DMS53 treated with DMSO at 0.1 percent for 48 hours (cell line): ENCODE measurements around the gene ZNF724.
A peak's percentile ranks its signal among the peaks of the same experiment; 100 is the strongest.
"Not testable (repeated sequence)": the region's sequence is repeated elsewhere in the genome, so short reads cannot be mapped to it uniquely, and the experiment has no call there.

Source experiments
- DNase-seq: peaks from one replicate; lab custom pipeline; 2025; ENCODE audit not compliant: unreplicated experiment; lab: John Stamatoyannopoulos, UW

ZNF724 gene

DNA sequence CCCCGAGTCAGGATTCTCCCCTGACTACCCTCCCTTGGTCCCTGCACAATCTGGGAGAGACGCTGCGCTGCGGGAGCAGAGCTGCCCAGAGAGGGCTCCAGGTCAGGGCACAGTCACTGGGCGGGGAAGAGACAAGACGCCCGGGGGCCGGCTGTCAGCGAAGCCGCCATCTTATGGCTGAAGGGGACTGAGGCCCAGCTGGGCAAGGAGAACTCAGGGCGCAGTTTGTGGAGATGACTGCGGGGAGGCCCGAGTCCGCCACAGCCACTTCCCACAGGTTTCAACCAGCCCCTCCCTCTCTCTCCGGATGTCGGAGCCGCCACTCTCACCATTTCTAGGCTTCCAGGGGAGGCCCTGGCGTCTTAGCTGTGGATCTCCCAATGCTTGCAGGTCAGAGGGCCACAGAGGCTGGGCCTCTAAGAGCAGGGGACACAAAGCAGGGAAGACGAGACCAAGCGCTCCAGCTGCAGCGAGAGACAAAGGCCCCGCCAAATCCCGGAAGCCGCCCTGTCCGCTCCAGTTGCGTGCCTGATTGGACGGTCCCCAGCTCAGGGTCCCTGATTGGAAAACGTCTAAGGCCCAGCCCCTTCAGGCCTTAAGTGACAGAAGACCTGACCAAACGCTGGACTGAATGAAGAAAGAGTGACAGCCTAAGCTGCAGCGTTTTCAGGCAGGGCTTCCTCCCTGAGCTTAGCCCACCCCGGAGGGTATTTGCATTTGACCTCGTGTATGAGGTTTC, at the start of gene ZNF724:
ZNF724 (minus strand) TSS at position 484 of the 739 bp plus-strand sequence; CDS start at position 332, 152 bp downstream.
- peak; percentile 84 for DNase-seq

DNA sequence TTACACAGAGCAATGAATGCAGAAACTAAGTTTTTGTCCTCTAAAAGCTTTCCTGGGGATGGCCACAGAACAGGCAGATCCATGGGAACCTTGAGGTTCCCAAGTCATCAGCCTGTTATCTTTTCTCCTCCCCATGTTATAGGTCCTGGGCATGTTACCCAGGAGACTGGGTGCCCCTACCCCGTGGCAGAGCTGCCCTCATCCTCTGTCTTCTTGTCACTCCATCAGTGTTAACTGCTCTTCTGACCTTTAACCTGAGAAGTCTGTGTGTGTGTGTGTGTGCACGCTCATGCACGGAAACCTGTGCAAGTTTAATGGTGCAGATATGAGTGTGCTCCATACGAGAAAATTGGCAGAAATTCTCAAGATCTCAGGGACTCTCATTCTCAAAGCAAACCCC, 43.9 kb upstream of the ZNF724 start:
- DNase-seq, result no peak

DNA sequence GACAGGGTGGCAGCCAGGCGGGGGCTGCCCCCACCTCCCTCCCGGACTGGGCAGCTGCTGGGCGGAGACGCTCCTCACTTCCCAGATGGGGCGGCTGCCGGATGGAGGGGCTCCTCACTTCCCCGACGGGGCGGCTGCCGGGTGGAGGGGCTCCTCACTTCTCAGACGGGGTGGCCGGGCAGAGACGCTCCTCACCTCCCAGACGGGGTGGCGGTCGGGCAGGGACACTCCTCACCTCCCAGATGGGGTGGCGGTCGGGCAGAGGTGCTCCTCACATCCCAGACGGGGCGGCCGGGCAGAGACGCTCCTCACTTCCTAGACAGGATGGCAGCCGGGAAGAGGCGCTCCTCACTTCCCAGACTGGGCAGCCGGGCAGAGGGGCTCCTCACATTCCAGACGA, 39.8 kb upstream of the ZNF724 start:
- not testable (repeated sequence) for DNase-seq

DNA sequence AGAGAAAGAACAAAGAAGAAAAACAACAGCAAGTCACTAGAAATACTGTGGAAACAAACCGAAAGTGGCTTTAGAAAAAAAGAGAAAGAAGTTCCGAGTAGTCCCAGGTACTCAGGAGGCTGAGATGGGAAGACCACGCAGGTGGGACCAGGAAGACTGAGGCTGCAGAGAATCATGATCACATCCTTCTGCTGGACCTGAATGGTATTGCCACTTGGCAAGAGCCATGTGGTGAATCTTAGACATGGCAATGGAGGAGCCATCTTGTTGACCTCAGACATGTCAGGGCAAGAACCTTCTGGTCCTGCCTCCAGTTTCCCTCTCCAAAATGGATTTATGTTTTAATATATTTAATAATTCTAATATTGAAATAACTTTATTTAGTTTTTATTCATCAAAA, 37.4 kb upstream of the ZNF724 start:
- no peak for DNase-seq

DNA sequence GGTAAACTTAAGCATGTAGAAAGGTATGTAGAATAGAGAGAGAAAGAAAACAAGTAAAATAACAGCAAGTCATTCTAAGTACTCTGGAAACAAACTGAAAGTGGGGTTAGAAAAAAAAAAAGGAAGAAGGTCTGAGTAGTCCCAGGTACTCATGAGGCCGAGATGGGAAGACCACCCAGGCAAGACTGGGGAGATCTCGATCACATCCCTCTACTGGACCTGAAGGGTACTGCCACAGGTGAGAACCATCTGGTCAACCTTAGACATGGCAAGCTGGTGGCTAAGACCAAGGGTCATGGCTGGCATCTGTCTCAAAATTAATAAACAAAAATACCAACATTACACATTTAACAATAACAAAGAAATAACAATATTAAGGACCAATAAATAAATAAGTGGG, 36.3 kb upstream of the ZNF724 start:
- DNase-seq, result no peak

DNA sequence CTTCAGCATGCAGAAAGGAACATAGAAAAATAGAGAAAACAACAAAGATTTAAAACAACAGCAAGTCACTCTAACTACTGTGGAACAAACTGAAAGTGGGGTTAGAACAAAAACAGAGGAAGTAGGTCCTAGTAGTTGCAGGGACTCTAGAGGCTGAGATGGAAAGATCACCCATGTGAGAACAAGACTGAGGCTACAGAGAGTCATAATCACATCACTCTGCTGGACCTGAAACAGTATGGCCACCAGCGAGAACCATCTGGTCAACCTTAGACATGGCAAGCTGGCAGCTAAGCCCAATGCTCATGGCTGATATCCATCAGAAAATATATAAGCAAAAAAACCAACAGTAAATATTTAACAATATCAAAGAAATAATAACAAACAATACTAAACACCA, 35.8 kb upstream of the ZNF724 start:
- DNase-seq, result no peak

DNA sequence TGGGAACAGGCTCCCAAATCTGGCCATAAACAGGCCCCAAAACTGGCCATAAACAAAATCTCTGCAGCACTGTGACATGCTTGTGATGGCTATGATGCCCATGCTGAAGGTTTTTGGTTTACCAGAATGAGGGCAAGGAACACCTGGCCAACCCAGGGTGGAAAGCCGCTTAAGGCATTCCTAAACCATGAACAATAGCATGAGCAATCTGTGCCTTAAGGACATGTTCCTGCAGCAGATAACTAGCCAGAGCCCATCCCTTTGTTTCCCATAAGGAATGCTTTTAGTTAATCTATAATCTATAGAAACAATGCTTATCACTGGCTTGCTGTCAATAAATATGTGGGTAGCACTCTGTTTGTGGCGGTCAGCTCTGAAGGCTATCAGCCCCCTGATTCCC, 35.1 kb upstream of the ZNF724 start:
- not testable (repeated sequence) for DNase-seq

DNA sequence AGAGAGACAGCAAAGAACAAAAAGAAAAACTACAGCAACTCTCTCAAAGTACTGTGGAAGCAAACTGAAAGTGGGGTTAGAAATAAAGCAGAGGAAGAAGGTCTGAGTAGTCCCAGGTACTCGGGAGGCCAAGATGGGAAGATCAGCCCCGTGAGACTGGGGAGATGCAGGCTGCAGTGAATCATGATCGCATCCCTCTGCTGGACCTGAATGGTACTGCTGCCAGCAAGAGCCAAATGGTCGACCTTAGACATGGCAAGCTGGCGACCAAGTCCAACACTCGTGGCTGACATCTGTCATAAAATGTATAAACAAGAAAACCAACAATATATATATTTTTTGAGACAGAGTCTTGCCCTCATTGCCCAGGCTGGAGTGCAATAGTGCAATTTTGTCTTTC, 33.7 kb upstream of the ZNF724 start:
- peak; percentile 36 for DNase-seq

DNA sequence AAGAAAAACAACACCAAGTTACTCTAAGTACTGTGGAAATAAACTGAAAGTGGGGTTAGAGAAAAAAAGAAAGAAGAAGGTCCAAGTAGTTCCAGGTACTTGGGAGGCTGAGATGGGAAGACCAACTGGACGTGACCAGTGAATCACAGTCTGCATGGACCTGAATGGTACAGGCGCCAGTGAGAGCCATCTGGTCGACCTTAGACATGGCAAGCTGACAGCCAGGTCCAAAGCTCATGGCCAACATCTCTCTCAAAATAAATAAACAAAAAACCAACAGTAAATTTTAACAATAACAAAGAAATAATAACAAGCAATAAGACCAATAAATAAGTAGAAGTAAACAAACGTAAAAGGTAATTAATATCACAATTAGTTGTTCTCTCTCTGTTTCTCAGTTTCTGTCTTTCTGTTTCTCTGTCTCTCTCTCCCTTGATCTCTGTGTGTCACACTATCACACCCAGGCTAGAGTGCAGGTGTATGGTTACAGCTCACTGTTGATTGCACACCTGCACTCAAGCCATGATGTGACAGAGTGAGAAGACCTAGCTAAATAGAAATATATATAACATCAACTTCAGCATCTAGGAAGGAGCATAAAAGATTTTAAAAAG, 31.6 kb upstream of the ZNF724 start:
- DNase-seq, result no peak

DNA sequence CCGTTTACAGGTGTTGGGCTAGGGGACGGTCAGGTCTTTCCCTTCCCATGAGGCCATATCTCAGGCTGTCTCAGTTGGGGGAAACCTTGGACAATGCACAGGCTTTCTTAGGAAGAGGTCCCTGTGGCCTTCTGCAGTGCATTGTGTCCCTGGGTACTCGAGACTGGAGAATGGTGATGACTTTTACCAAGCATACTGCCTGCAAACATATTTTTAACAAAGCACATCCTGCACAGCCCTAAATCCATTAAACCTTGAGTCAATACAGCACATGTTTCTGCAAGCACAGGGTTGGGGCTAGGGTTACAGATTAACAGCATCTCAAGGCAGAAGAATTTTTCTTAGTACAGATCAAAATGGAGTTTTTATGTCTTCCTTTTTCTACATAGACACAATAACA, 27.9 kb upstream of the ZNF724 start:
- DNase-seq, result peak; percentile 6

DNA sequence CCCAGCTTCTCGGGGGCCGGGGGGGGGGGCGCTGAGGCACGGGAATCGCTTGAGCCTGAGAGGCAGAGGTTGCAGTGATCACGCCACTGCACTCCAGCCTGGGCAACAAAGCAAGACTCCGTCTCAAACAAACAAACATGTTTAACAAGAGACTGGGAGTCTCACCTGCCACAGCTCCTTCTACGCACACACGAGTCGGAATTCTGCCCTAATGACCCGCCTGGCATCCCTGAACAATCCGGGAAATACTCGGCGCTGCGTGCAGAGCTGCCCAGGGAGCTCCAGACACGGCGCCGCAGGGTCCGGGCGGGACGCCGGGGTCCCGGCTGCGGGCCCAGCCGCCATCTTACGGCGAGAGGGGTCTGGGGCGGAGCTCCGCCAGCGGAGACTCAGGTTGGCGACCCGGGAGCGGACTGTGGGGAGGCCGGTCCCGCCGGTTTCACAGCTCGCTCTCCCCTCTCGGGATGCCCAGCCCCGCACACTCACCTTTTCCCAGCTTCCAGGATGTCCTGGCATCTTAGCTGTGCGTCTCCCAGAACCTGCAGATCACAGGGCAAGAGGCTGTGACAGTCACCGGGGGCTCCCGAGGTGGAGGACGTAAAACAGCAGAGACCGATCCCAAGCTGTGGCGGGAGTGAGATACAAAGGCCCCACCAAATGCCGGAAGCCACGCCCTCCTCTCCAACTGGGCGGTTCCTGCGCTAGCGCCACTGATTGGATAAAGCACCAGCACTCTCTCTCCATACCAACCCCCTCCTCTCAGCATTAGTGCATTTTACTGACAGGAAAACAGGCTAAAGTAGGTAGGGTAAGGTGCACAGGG, 23.6 kb upstream of the ZNF724 start:
- DNase-seq, result peak; percentile 75

DNA sequence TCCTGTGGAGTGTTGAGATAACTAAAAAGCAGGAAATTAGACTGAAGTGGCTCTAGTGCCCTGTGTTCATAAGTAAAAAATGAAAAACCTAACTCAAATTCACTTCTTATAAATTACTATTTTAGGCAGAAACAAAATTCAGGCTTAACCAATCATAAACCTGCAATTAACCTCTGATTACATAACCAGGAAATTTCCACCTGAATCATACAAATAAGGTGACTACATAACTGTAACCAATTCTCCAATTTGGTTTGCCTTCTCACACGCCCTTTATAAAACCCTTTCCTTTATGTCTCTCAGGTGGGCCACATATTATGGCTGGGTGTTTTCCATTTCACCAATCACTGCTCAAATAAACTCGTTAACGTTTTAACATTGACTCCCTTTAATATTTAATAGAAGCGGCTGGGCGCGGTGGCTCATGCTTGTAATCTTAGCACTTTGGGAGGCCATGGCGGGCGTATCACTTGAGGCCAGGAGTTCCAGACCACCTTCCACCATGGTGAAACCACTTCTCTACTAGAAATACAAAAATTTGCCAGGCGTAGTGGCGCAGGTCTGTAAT, 22.9 kb upstream of the ZNF724 start:
- DNase-seq, result no peak

DNA sequence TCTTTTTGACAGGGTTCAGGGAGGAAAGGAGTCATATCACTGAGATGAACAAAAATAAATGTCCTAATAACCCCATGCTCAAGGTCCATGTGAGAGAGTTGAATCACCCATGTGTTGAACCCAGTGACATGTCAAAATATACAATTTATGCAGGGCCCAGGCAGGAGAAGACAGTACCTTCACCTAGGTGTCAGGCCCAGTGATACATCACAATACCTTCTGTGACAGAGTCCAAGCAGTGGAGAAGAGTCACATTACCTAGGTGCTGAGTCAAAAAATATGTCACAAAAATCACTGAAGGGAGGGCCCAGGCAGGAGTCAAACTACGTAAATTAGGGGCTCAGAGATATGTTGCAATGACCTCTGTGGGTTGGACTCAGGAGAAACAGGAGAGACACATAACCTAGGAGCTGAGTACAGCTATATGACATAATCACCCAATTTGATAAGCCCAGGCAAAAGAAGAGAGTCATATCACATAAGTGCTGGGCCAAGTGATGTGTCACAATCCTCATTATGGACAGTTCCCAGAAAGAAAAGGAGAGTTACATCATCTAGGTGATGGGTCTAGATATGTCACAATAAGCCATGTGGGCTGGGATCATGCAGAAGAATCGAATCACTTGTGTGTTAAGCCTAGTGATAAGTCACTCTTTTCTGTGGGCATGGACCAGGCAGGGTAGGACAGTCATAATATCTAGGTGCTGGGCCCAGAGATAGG, 13.8 kb upstream of the ZNF724 start:
- DNase-seq, result no peak

DNA sequence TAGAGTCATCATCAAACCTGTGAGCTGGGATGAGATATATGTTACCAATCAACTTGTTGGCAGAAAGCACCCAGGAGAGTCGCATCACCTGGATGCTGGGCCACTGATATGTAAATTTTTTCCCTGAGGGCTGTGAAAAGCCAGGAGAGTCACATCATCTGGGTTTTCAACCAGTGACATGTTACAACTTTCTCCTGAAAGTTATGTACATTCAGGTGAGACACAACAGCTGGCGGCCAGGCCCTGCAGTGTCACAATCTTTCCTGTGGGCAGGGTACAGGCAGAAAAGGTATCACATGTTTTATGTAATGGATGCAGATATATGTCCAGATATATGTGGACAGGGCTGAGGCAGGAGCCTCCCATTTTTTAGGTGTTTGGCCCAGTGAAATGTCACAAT, 13.2 kb upstream of the ZNF724 start:
- no peak for DNase-seq

DNA sequence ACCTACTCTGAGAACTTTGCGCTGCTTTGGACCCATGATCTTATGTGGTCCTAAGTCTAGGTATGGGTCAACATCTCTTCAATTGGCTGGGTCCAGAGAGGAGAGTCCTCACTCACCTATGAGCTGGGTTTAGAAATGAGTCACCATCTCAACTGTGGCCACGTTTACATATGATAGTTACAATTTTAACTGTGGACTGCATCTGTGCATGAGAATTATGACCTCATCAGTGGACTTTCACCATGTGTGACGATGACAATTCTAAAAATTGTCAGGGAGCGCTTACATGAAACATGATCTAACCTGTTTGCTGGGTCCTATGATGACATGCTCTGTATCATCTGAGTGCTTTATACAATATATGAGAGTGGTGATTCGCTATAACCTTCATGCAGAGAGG, 12.7 kb upstream of the ZNF724 start:
- DNase-seq, result no peak

DNA sequence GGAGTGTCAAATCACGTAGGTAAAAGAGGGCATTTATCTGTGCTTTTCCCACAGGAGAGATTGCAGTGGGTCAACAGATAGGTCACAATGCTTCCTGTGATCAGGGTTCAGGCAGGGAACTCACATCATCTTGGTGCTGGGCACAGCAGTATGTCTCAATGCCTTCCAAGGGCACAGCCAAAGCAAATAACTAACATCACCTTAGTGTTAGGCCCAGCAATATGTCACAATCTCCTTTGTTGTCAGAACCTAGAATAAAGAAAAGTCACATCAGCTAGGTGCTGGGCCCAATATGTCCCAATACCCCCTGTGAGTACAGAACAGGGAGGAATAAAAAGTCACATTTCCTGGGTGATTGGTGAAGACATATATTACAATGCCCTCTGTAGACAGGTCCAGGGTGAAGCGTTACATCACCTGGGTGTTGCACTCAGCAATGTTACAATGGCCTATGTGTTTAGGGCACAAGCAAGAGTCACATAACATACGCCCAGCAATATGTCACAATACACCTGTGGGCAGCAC, 11.4 kb upstream of the ZNF724 start:
- no peak for DNase-seq

DNA sequence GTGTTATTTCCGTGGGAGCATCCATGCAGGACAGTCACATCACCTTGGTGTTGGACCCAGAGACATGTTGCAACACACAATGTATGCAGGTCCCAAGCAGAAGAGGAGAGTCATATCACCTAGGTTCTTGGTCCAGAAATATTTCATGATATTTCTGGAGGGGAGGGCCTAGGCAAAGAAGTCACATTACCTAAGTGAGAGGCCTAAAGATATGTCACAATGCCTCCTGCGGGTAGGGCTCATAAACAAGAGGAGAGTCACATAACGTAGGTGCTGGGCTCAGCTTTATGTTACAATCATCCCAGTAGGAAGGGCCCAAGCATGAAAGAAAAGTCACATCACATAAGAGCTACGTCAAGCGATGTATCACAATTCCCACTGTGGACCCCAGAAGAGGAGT, 10.8 kb upstream of the ZNF724 start:
- DNase-seq, result no peak

DNA sequence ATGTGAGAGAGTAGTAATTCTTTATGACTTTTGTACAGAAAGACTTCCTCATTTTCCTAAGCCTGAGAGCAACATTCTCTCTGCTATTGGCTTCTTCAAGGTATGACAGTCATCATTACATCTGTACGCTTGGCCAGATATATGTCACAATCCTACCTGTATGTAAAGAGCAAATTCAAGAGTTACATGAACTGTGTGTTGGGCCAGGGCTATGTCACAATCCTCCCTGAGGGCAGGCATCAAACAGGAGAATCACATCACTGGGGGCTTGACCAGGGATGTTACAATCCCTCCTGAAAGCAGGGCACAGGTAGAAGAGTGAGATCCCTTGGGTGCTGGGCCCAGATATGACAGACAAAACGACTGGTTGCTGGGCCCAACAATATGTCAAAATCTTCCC, 9.8 kb upstream of the ZNF724 start:
- no peak for DNase-seq

DNA sequence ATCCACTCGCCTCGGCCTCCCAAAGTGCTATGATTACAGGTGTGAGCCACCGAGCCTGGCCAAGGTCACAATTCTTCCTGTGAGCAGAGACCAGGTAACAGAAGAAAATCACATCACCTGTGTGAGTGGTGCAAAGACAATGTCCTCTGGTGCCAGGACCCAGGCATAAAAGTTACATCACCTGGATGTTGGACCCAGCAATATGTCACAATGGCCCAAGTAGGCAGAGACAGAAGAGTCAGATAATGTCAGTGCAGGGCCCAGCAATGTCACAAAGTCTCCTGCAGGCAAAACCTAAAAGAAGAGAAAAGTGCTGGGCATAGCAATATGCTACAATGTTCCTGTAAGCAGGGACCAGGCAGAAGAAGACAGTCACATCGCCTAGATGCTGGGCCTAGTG, 5.5 kb upstream of the ZNF724 start:
- no peak for DNase-seq

DNA sequence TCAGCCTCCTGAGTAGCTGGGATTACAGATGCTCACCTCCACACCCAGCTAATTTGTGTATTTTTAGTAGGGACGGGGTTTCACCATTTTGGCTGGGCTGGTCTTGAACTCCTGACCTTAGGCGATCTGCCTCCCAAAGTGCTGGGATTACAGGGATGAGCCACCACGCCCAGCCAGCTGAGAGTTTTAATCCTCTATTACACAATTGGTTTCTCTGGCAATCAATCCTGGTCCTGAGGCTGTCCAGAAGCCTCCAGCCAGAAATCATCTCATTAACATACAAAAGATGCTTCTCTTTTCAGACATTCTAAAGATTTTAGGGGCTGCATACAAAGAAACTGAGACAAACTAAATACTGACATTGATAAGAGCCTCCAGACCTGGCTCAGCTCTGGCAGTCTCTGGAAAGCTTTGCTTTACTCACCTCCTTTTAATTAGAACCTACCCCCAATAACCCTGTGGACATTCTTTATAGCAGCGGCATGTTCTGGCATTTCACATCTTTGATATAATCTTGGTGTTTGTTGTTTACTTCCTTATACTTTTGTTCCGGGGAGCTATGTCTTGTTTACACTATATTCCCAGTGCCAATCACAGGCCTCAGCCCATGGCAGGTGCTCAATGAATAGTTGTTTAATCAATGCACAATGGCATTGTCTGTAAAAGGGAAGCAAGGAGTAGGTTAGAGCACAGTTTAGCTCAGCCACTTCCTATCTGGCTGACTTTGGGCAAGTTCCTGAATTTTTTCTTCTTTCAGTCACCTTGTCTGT, 4.1 kb upstream of the ZNF724 start:
- peak; percentile 3 for DNase-seq
